GM18508 (cell line): ENCODE measurements around the gene CYB5B.
"Not testable (repeated sequence)": the region's sequence is repeated elsewhere in the genome, so short reads cannot be mapped to it uniquely, and the experiment has no call there.

ENCODE experiments used
- ATAC-seq: cut with Tn5 transposase; IDR thresholded peaks from one replicate; pipeline ENCODE4 v1.9.1; 2021; ENCODE audit warnings: moderate number of reproducible peaks; ENCODE audit not compliant: insufficient read depth, unreplicated experiment

CYB5B gene

DNA sequence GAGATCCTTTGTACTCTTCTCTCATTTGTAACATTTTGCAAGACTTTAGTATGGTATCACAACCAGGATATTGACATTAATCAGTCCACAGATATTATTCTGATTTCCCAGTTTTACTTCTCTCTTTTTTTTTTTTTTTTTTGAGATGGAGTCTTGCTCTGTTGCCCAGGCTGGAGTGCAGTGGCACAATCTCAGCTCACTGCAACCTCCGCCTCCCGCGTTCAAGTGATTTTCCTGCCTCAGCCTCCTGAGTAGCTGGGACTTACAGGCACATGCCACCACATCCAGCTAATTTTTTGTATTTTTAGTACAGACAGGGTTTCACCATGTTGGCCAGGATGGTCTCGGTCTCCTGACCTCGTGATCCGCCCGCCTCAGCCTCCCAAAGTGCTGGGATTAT, 16.6 kb downstream of the CYB5B start:
- ATAC-seq: not testable (repeated sequence)

DNA sequence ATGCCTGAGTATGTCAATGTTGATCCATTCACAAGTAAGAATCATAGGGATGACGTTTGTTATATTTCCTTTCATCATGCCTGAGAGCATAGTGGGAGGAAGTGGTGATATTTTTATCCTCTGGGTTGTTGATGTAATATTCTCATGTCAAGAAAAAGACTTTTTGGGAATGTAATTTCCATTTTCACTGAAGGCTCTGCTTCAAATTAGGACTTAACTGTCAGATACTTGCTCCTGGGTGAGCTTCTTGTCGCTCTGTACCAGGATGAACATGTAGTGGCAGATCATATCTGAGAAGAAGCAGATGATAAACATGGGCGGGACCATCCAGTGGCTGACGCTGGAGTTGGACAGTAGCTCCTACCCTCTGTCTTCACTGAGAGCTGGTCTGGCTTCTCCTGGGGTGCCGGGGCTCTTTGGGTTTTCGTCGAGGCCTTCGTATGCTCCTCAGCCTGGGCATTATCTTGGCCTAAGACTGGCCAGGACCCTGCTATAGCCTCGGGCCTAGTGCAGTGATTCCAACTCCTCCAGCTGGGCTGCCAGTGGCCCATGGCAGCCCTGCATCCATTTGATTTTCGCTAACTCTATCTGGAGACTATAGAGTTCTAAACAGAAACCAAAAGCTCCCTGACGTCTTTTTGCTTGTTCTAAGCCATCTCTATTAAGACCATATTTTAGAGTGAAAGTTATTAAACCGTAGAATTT, 19.7 kb downstream of the CYB5B start:
- ATAC-seq: no peak

DNA sequence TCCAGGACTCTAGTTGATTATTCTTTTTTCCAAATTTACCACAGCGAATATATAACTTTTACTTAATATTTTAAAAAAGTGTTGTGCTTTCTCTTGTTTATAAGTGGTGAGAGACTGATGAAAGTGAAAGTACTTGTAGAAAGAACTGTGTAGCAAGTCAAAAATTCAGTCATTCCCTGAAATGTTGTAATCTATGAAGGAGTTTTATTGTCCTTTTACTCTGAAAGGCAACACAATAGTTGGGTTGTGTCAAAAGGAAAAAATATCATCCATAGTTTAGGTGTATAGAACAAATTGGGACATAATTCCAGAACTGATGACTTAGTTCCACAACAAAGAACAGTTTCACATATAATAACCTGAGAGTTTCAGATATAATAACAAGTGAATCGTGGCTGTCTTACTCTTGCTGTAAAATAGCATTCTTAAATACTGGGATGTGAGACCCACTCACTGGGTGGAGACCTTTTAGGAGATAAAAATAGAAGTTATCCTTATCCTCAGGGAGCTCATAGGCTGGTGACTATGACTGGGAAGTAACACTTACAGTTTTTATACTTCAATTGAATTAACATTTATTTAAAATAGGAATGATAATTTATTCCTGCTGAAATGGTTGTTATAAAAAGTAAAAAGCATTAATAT, 20.6 kb downstream of the CYB5B start:
- ATAC-seq: no peak

DNA sequence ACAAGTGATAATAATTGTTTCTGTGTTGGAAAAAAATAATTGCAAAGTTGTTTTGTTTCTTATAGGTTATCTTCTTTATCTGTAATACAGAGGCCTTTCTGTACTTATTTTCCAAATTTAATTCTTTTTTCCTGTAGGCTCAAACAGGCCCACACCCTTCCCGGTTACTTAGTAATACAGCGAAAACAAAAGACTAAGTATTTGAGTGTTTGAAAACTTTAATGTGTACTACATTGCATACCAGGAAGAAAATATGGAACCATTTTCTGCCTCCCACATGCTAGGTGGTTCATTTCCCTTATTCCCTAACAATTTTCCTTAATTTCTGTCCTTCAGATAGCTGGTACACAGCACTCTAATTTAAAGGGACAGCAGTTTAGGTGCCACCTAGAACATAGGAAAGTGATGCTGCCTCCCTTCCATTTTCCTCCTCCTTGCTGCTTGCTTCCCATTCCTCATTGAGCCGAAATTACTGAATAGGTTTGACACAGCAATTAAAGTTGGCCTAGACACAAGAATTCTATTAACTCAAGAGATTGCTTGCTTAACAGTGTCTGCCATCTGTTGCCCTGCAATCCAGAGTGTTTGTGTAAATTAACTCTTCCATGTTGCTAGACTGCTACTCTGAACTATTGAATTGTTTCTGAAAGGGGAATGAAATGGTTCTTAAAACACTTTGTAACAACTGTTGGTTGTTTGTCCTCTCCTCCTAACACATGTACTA, 24.2 kb downstream of the CYB5B start:
- no peak for ATAC-seq

DNA sequence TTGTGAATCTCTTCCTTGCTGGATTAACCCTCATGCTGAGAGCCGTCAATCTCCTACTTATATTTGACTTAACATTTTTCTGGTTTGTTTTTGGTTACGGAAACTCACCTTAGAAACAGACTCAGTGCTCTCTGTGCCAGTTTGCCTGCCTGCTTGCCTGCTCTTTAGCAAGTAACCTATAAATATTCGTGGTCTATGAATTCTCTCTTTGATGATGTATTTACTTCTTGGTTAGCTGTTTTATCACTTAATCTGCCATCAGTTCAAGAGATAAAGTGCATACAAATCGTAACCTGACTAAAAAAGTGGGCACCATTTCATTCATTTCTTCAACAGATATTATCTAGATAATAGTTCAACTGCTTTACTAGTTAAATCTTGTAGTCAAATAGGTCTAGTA, 26.7 kb downstream of the CYB5B start:
- ATAC-seq: no peak

DNA sequence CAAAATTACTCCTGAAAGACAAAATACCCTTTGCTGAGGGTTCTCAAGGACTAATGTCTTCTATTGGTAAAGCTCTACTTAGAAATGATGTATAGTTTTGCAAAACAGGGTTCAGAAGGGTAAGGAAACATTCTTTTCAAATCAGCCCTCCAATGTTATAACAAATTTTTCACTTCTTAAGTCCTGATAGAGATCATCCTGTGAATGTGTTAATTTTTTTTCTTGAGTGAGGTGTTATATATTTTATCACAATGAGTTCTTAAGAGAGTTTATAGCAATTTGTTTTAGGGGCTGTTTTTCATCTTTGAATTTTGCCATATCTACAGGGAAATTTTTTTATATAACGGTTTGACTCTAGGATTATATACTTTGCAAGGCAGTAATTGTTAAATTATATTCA, 29.5 kb downstream of the CYB5B start:
- no peak for ATAC-seq

DNA sequence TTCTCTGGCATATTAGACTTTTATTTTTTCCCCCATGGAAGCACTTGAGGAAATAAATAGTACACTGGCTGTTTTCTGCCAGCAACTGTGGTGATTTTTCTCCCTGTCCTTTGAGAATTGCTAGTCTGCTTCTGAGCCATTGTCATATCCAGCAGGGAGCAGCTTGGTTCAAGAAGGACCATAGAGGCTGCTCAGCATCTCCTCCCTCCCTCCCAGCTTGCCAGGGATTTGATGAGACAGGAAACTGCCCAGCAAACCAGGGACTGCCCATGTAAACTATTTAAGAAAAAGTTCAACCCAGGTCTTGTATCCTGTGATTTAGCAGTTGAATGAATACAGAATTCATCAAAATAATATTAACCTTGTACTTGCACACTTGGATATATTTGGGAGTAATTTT, 39.5 kb downstream of the CYB5B start:
- no peak for ATAC-seq

DNA sequence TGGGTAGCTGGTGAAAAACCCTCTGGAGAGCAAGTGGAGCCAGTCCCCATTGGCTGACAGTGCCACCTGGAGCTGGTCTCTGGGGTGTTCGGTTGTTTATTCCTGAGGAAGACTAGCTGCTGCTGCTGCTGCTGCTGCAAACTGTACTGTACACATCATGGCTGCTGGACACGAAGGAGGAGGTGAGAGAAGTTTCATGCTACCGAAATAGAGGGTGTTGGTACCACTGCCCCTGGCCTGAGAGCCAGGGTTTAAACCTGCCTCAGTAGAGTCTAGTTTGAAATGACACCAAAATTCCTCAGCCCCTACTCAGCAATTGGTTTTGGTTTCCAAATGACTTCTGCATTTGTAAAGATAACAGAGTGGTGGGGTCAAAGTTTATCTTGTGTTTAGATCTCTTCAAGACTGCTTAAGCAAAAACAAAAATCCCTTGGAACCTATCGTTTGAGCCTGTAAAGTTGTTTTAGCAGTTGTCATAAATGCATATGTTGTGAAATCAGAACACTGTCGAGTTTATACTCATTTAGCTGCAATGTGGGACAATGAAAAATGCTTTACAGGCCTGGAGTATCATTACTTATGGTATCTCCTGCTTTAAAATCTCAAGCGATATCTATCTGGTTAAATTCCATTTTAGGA, 40.8 kb downstream of the CYB5B start:
- no peak for ATAC-seq

DNA sequence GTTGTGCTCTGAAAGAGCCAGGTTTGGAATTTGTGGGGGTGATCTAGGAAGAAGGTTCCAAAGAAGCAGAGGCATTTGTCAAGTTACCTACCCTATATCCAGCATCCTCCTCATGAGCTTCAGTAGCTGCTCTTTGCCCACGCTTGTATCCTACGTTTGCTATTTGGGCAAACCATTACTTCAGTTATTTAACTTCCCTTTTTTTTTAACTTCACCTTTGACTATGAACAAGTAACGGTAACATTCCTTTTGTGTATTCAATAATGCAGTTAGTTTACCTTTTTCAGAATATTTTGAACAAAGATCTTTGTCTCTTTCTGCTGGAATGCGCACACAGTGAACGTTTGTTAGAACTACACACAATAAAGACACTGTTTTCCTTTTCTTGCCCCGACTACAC, 41.5 kb downstream of the CYB5B start:
- ATAC-seq: no peak

DNA sequence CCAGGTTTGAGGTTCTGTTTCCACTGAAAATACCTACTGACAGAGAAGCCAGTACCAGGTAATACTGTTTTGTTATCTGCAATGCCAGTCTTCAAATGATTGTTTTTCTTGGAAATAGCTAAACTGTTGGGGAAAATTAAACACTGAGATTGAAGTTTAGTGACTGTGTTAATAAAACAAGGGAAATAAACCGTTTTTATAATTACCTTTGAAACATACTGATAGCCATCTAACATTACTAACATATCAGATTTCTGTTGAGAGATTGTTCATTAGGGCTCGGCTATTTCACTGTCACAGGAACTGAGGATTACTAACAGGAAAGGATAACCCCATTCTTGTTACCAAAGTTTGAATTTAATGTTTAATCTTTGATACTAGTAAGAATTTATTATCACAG, 42.1 kb downstream of the CYB5B start:
- ATAC-seq: no peak

DNA sequence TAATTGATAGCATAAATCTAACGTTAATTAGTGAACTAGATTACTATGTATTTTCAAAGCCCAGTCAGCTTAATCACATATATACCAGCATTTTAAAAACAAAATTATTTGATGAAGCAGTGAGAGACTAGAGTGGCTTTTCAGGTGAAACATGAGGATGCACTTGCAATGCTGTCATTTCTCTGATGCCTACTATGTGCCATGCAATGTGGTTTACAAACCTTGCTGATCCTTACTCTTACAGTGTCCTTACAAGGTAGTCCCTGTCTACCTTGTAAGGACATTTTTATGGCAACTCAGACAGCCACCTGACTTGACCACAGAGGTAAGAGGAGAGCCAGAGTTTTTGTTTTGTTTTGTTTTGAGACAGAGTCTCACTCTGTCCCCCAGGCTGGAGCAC, 42.7 kb downstream of the CYB5B start:
- no peak for ATAC-seq

DNA sequence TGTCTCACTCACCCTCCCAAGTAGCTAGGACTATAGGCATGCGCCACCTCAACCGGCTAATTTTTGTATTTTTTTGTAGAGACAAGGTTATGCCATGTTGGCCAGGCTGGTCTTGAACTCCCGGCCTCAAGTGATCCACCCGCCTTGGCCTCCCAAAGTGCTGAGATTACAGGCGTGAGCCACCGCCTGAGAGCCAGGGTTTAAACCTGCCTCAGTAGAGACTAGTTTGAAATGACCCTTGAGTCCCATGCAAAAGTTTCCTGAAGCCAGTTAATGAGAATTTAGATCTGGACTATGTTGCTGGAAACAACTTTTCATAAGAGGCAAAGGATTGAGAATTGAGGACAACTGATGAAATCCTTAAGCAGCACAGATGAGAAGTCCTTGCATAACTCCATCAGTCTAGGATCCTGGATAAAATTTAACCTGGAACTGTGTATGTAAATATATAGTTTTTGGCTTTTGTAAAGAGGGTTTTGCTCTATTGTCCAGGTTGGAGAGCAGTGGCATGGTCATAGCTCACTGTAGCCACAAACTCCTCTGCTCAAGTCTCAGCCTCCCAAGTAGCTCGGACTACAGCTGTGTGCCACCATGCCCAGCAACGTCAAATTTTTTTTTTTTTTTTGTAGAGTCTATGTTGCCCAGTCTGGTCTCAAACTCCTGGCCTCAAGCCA, 43.2 kb downstream of the CYB5B start:
- ATAC-seq: no peak

DNA sequence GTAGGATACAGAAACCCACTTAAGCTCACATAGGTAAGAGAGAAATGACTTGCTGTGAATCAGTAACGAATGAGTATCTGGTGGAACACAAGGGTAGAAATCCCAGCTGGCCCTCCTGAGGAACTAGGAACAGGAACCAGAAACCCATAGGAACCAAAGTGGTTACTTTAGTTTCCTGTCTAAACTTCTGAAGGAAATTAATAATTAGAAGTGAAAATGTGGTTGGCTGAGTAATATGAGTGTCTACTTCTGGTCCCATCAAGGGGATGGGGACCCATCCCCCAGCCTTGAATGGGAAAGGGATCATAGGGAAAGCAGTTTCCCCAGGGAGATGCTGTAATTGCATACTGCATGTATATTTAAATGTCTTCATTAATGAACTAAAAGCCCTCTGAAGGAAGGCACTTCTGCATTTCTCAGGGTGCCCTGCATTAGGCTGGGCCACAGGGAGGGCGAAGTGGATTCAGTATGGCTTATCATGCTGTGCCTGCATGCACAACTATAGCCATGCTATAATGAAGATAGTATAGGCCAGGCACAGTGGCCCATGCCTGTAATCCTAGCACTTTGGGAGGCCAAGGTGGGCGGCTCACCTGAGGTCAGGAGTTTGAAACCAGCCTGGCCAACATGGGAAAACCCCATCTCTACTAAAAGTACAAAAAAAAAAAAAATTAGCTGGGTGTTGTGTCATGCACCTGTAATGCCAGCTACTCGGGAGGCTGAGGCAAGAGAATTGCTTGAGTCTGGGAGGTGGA, 45.6 kb downstream of the CYB5B start:
- peak; percentile 48 for ATAC-seq

DNA sequence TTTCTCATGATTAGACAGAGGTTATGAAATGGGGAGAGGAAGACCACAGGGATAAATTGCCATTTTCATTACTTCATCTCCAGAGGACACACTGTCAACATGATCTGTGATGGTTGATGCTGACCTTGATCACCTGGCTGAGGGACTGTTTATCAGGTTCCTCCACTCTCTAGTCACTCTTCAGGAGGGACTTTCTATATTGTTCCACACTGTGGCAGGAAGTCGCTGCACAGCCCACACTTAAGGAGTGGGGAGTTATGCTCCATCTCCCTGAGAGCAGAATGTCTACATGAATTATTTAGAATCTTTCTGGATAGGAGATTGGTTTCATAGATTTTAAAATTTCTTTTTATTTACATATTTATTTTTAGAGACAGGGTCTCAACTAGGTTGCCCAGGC, 46.7 kb downstream of the CYB5B start:
- ATAC-seq: no peak

DNA sequence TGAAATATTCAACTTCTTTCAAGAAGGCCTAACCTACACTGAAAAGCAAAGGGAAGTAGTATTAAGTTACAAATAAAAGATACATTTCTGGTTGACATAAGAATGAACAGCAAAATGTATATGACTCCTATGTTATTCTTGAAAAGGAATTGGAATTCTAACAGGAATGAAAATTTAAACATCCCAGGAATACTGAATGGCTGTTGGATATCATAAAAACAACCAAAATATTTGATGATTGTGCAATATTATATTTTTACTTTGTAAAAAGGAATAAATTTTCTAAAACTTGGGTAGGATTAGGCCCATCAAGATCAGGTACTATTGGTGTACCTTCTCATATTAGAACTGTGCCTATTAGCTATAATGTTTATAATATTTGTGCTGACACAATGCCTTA, 50.0 kb downstream of the CYB5B start:
- no peak for ATAC-seq

DNA sequence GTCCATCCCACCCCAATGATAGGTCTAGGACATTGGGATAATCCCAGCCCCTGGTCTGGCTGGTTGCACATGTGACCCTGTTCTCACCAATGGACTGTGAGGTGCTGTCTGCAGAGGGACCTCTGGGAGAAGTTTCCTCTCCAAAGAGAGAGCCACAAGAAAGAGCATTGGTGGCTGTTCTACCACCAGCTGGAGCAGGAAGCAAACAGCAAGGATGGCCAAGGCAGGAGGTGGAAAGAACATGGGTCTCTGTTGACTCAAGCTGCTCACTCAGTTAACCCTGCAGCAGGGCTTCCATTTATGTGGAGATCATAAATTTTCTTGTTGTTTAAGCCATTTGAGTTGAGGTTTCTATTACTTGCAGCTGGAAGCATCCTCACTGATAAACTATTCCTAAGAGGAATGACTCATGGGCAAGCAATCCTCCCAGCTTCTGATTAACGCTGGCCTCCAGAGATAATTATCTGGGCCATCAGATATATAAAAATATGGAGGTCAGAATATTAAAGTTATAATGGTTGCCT, 52.6 kb downstream of the CYB5B start:
- ATAC-seq: no peak

DNA sequence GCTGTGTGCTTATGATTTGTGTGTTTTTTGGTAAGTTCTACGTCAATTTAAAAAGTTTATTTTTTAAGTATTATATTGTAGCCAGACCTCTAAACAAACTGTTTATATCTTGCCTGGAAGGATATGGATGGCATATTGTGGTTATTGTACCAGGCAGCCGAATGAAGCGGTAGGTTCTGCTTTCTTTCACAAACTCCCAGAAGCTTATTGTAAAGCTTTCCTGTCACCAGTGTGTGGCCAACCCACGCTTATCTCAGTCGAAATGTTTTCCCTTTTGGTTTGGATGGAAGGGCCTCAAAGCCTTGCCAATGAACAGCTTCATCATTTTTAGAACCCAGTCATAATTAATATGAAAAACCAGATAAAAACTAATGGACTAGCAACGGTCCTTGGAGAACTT, 53.1 kb downstream of the CYB5B start:
- no peak for ATAC-seq

DNA sequence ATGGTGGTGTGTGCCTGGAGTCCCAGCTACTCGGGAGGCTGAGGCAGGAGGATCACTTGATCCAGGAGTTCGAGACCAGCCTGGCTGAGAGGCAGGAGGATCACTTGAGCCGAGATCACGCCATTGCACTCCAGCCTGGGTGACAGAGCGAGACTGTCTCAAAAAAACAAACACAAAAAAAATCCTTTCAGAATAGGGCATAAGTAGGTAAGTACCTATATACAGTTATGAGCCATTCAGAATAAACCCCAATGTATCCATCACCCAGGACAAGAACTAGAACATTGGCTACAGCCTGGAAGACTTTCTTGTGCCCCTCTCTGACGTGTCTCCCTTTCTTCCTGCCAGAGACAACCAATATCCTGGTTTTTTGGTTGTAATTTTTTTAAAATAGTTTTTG, 54.3 kb downstream of the CYB5B start:
- ATAC-seq: no peak

DNA sequence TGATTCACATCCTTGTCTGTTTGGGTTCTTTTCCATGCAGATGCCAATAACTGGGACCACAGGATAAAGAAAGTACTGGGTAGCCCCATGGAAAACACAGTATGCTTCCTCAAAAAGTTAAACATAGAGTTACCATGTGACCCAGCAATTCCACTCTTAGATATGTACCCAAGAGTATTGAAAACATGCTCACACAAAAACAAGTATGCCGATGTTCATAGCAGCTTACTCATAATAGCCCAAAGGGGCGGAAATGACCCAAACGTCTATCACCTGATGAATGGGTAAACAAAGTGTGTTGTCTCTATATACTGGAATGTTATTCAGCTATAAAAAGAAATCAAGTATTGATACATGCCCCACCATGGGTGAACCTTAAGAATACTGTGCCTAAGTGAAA, 55.4 kb downstream of the CYB5B start:
- no peak for ATAC-seq

DNA sequence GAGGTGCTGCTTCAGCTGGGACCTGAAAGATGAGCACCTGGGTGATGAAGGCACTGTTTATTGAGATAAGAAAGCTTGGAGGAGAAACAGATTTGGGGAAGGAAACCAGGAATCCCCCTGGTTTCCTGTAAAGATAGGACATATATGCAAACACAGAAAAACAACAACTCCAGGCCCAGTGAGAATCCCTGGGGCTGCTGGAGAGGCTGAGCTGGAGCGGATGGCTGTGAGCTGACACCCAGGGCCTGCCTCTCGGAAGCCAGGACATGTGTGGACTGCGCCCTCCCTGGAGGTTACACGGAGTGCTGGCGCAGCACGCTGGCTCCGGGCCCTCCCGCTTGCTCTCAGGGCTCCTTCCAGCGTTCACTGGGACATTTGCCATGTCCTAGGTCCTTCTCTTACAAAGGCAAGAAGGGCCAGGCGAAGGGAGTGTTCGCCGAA, 57.5 kb downstream of the CYB5B start:
- ATAC-seq: no peak
